Neural cell (in vitro differentiated cells): ENCODE measurements around the gene STAT5B. TPM values are rescaled to one million over a fixed set of nuclear protein-coding genes. Genes with fewer than 3 reads are reported as not detected.

Experiments
- H2AFZ ChIP-seq: fragments of 200-600, 300-800 bp; sonication (generic), shearing (Covaris generic); 2 replicates; pipeline ENCODE4 v1.6.0; 2014; ENCODE audit warnings: low read depth, mild to moderate bottlenecking, antibody characterized with exemption, low read length, moderate library complexity
- H3F3A ChIP-seq: fragments of 200-600 bp; shearing (Covaris generic); 2 replicates; pipeline ENCODE4 v1.6.1; 2016; ENCODE audit warnings: mild to moderate bottlenecking, moderate library complexity, mixed read lengths, antibody characterized with exemption, low read length; ENCODE audit not compliant: insufficient read depth, poor library complexity, severe bottlenecking
- H3K27ac ChIP-seq: fragments of 200-600, 300-800 bp; sonication (generic), shearing (Covaris generic); 2 replicates; pipeline ENCODE4 v1.5.1; 2014; ENCODE audit warnings: mild to moderate bottlenecking, low read length, moderate library complexity
- H3K27me3 ChIP-seq: fragments of 300-800, 200-600 bp; sonication (generic), shearing (Covaris generic); 2 replicates; pipeline ENCODE4 v1.6.0; 2014; ENCODE audit warnings: mild to moderate bottlenecking, low read depth, low read length, moderate library complexity; ENCODE audit not compliant: insufficient read depth
- H3K36me3 ChIP-seq: fragments of 300-800, 200-600 bp; sonication (generic), shearing (Covaris generic); 2 replicates; pipeline ENCODE4 v1.5.1; 2014; ENCODE audit warnings: mild to moderate bottlenecking, antibody characterized with exemption, low read length, moderate library complexity; ENCODE audit not compliant: insufficient read depth
- H3K4me2 ChIP-seq: fragments of 300-800, 200-600 bp; sonication (generic), shearing (Covaris generic); 2 replicates; pipeline ENCODE4 v1.6.0; 2014; ENCODE audit warnings: mild to moderate bottlenecking, low read length
- H3K4me3 ChIP-seq: fragments of 300-800, 200-600 bp; sonication (generic), shearing (Covaris generic); 2 replicates; pipeline ENCODE4 v1.5.1; 2014; ENCODE audit warnings: mild to moderate bottlenecking, low read length, moderate library complexity
- H3K79me2 ChIP-seq: fragments of 200-600 bp; shearing (Covaris generic); replicated peaks from 2 replicates; pipeline ENCODE4 v1.6.0; 2014; ENCODE audit warnings: mild to moderate bottlenecking, low read length, moderate library complexity; ENCODE audit not compliant: insufficient read depth
- H3K9ac ChIP-seq: fragments of 300-800, 200-600 bp; sonication (generic), shearing (Covaris generic); 2 replicates; pipeline ENCODE4 v1.6.1; 2016; ENCODE audit warnings: mild to moderate bottlenecking, low read length, mixed read lengths
- H3K9me2 ChIP-seq: fragments of 200-600 bp; shearing (Covaris generic); 2 replicates; pipeline ENCODE4 v1.6.1; 2016; ENCODE audit warnings: mild to moderate bottlenecking, low read length, mixed read lengths; ENCODE audit not compliant: insufficient read depth
- H3K9me3 ChIP-seq: fragments of 200-600, 300-800 bp; sonication (generic), shearing (Covaris generic); 2 replicates; pipeline ENCODE4 v1.6.1; 2016; ENCODE audit warnings: mild to moderate bottlenecking, mixed run types, low read length, moderate library complexity, mixed read lengths
- H4K20me1 ChIP-seq: fragments of 200-600 bp; shearing (Covaris generic); 2 replicates; pipeline ENCODE4 v1.6.1; 2016; ENCODE audit warnings: mild to moderate bottlenecking, mixed run types; ENCODE audit not compliant: insufficient read depth
- EP300 ChIP-seq: fragments of 450-650 bp; conservative IDR thresholded peaks from 2 replicates; pipeline ENCODE4 v1.6.1; 2014; ENCODE audit warnings: antibody characterized with exemption, mild to moderate bottlenecking, moderate library complexity; ENCODE audit not compliant: poor library complexity, severe bottlenecking
- EZH2 ChIP-seq: fragments of 200-600, 300-800 bp; shearing (Covaris generic), sonication (generic); IDR thresholded peaks from 2 replicates; pipeline ENCODE4 v1.6.1; 2014; ENCODE audit warnings: antibody characterized with exemption, low read length, borderline replicate concordance, mild to moderate bottlenecking; ENCODE audit not compliant: insufficient read depth, poor library complexity, severe bottlenecking
- MXI1 ChIP-seq: fragments of 450-650 bp; conservative IDR thresholded peaks from 2 replicates; pipeline ENCODE4 v1.6.1; 2014; ENCODE audit warnings: antibody characterized with exemption, mild to moderate bottlenecking; ENCODE audit not compliant: poor library complexity, severe bottlenecking
- POLR2AphosphoS5 ChIP-seq: IDR thresholded peaks from 2 replicates; pipeline ENCODE4 v1.6.1; 2012
- RAD21 ChIP-seq: fragments of 450-650 bp; conservative IDR thresholded peaks from 2 replicates; pipeline ENCODE4 v1.6.1; 2014; ENCODE audit warnings: antibody characterized with exemption, mild to moderate bottlenecking, moderate library complexity
- SMC3 ChIP-seq: fragments of 450-650 bp; conservative IDR thresholded peaks from 2 replicates; pipeline ENCODE4 v1.6.1; 2014; ENCODE audit warnings: antibody characterized with exemption, mild to moderate bottlenecking, moderate library complexity; ENCODE audit not compliant: poor library complexity
- TAF1 ChIP-seq: IDR thresholded peaks from 2 replicates; pipeline ENCODE4 v1.6.1; 2012; ENCODE audit warnings: low read depth
- polyA plus RNA-seq: library from polyadenylated mRNA; depleted of rRNA; stranded (reverse); fragments of >200 nt; gene quantifications from 2 replicates; pipeline ENCODE4 v1.2.3, GENCODE V29; 2014
- TF ChIP-seq, protein P1 (sequence below): IDR thresholded peaks from 2 replicates; pipeline ENCODE4 v1.6.1; 2012; ENCODE audit warnings: borderline replicate concordance
- TF ChIP-seq, protein P2 (sequence below): fragments of 450-650 bp; IDR thresholded peaks from 2 replicates; pipeline ENCODE4 v1.5.1; 2014; ENCODE audit warnings: antibody characterized with exemption, mild to moderate bottlenecking, moderate library complexity; ENCODE audit not compliant: poor library complexity, severe bottlenecking

Gene STAT5B
- polyA plus RNA-seq, 1 donor from 2014 or later: 47.4 TPM

DNA sequence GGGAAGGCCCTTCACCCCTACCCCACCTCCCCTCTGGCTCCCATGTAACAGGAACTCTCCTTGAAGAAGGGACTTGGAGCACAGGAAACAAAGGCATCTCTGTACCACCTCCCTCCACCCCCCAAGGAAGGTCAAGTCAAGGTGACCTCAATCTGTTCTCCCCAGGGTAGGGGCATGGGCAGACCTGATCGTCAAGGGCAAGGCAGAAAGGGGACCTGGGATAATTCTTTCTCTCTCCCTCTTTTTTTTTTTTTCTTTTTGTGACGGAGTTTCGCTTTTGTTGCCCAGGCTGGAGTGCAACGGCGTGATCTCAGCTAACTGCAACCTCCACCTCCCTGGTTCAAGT lies 7.8 kb upstream of the STAT5B start:
- H3K9me2 ChIP-seq: no peaks in the 10 kb centered on the region
- no peak overlapping the region for H2AFZ ChIP-seq
- no peaks in the 10 kb centered on the region for H3K9me3 ChIP-seq
- H4K20me1 ChIP-seq: no peaks in the 10 kb centered on the region
- H3K9ac ChIP-seq: no peak overlapping the region
- TF ChIP-seq, protein P1, sequence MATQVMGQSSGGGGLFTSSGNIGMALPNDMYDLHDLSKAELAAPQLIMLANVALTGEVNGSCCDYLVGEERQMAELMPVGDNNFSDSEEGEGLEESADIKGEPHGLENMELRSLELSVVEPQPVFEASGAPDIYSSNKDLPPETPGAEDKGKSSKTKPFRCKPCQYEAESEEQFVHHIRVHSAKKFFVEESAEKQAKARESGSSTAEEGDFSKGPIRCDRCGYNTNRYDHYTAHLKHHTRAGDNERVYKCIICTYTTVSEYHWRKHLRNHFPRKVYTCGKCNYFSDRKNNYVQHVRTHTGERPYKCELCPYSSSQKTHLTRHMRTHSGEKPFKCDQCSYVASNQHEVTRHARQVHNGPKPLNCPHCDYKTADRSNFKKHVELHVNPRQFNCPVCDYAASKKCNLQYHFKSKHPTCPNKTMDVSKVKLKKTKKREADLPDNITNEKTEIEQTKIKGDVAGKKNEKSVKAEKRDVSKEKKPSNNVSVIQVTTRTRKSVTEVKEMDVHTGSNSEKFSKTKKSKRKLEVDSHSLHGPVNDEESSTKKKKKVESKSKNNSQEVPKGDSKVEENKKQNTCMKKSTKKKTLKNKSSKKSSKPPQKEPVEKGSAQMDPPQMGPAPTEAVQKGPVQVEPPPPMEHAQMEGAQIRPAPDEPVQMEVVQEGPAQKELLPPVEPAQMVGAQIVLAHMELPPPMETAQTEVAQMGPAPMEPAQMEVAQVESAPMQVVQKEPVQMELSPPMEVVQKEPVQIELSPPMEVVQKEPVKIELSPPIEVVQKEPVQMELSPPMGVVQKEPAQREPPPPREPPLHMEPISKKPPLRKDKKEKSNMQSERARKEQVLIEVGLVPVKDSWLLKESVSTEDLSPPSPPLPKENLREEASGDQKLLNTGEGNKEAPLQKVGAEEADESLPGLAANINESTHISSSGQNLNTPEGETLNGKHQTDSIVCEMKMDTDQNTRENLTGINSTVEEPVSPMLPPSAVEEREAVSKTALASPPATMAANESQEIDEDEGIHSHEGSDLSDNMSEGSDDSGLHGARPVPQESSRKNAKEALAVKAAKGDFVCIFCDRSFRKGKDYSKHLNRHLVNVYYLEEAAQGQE: no peak
- TF ChIP-seq, protein P2, sequence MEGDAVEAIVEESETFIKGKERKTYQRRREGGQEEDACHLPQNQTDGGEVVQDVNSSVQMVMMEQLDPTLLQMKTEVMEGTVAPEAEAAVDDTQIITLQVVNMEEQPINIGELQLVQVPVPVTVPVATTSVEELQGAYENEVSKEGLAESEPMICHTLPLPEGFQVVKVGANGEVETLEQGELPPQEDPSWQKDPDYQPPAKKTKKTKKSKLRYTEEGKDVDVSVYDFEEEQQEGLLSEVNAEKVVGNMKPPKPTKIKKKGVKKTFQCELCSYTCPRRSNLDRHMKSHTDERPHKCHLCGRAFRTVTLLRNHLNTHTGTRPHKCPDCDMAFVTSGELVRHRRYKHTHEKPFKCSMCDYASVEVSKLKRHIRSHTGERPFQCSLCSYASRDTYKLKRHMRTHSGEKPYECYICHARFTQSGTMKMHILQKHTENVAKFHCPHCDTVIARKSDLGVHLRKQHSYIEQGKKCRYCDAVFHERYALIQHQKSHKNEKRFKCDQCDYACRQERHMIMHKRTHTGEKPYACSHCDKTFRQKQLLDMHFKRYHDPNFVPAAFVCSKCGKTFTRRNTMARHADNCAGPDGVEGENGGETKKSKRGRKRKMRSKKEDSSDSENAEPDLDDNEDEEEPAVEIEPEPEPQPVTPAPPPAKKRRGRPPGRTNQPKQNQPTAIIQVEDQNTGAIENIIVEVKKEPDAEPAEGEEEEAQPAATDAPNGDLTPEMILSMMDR: no peak
- TF ChIP-seq SMC3: no peak
- TF ChIP-seq POLR2AphosphoS5: no peak
- no peak for TF ChIP-seq EP300
- TF ChIP-seq EZH2: no peak
- TF ChIP-seq MXI1: no peak
- no peak for TF ChIP-seq TAF1
- no peak for TF ChIP-seq RAD21
- H3K4me3 ChIP-seq: no peak overlapping the region
- H3K4me2 ChIP-seq: no peak overlapping the region
- H3F3A ChIP-seq: no peaks in the 10 kb centered on the region
- H3K36me3 ChIP-seq: no peaks in the 10 kb centered on the region
- H3K79me2 ChIP-seq: no peaks in the 10 kb centered on the region
- H3K27me3 ChIP-seq: peaks cover 24% of the 10 kb centered on the region
- no peak overlapping the region for H3K27ac ChIP-seq

DNA sequence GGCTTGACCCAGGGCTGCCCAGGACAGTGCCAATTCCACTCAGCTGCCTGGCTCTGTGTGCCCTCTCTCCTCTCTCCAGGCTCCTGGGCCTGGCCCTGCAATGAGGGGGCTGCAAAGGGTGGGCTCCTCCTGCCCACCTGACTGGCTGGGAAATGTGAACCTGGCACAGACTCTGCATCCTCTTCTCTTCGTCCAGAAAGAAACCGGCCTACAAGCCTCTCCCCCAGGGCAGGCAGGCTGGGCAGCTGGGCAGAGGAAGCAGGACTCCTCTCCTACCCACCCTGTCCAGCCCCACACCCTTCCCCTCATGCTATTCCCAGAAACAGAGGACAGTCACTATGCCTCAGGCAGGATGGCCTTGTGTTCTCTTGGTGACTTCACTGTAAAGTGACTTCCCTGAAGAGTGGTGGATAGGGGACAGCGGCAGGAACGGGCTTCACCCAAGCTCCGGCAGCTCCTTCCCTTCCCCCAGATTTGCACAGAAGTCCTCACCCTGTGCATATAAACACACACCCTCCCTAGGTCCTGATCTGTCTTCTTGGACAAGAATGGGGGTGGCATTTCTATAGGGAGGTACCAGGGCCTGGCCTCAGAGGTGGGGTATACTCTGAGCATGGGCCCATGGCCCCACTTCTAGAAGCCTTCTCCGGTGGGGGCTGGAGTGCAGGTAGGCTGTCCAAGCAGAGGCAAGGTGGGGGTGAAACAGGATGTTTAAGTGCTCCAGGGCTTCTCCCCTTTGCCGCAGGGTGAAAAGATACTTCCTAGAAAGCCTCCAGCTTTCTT lies 7.2 kb upstream of the STAT5B start:
- Histone ChIP-seq H3K27me3 (peaks cover 19% of the 10 kb centered on the region), H4K20me1 (no peaks in the 10 kb centered on the region), H3K9ac (no peak overlapping the region), H3K9me2 (no peaks in the 10 kb centered on the region), H2AFZ (no peak overlapping the region), H3K27ac (no peak overlapping the region), H3K4me3 (no peak overlapping the region), H3F3A (no peaks in the 10 kb centered on the region), H3K9me3 (no peaks in the 10 kb centered on the region), H3K36me3 (no peaks in the 10 kb centered on the region), H3K79me2 (no peaks in the 10 kb centered on the region), H3K4me2 (no peak overlapping the region)
- no peak for TF ChIP-seq EP300
- TF ChIP-seq EZH2: no peak
- TF ChIP-seq, protein P2: no peak
- TF ChIP-seq, protein P1: no peak
- no peak for TF ChIP-seq SMC3
- TF ChIP-seq POLR2AphosphoS5: no peak
- TF ChIP-seq TAF1: no peak
- TF ChIP-seq MXI1: no peak
- no peak for TF ChIP-seq RAD21
